ENCODE measurements around the gene HAPLN3. TPM values are rescaled to one million over a fixed set of nuclear protein-coding genes. Genes with fewer than 3 reads are reported as not detected.

The HAPLN3 gene
- total RNA-seq, 1 donor from 2014 or later = 2.7 TPM

DNA sequence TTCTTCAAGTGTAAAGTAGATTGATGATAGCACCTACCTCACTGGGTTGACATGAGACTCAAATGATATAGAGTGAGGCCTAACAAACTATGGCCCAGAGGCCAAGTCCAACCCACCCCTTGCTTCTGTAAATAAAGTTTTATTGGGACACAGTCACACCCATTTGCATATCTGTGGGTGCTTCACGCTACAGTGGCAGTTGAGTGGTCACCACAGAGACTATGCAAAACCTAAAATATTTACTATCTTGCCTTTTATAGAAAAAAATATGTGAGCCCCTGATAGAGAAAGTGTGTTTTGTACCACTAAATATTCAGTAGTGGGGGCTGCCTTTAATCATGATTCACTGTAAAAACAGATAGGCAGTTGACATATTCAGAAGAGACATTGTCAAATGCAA is 54.1 kb downstream of the HAPLN3 start:
- Histone ChIP-seq H3K4me2 (no peak overlapping the region), H3K9me3 (ENCODE audit: low read depth) (no peaks in the 10 kb centered on the region), H3F3A (ENCODE audit: low read depth) (no peaks in the 10 kb centered on the region), H3K36me3 (no peaks in the 10 kb centered on the region), H3K9ac (no peak overlapping the region), H4K20me1 (ENCODE audit: low read depth) (no peaks in the 10 kb centered on the region), H2AFZ (replicated peaks) (no peak overlapping the region), H3K27me3 (no peaks in the 10 kb centered on the region), H3K27ac (no peak overlapping the region), H3K79me2 (ENCODE audit: low read depth) (no peaks in the 10 kb centered on the region), H3K4me3 (no peak overlapping the region), H3K4me1 (no peaks in the 10 kb centered on the region)
- Mint-ChIP-seq H3K27ac (no peak overlapping the region), H3K4me1 (peaks cover 9% of the 10 kb centered on the region), H3K9me3 (no peaks in the 10 kb centered on the region), H3K36me3 (no peaks in the 10 kb centered on the region), H3K4me3 (no peak overlapping the region), H3K27me3 (ENCODE audit: insufficient read depth, low read depth) (peaks cover 2% of the 10 kb centered on the region)
- TF ChIP-seq, protein P1, sequence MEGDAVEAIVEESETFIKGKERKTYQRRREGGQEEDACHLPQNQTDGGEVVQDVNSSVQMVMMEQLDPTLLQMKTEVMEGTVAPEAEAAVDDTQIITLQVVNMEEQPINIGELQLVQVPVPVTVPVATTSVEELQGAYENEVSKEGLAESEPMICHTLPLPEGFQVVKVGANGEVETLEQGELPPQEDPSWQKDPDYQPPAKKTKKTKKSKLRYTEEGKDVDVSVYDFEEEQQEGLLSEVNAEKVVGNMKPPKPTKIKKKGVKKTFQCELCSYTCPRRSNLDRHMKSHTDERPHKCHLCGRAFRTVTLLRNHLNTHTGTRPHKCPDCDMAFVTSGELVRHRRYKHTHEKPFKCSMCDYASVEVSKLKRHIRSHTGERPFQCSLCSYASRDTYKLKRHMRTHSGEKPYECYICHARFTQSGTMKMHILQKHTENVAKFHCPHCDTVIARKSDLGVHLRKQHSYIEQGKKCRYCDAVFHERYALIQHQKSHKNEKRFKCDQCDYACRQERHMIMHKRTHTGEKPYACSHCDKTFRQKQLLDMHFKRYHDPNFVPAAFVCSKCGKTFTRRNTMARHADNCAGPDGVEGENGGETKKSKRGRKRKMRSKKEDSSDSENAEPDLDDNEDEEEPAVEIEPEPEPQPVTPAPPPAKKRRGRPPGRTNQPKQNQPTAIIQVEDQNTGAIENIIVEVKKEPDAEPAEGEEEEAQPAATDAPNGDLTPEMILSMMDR (IDR thresholded peaks at IDR 0.05) = no peak
- DNase-seq (ENCODE audit: low spot score) = no peak

GRCh38 chr15:88839961-88840360 is 55.4 kb downstream of the HAPLN3 start:
- Mint-ChIP-seq H3K9me3 (no peaks in the 10 kb centered on the region), H3K27me3 (ENCODE audit: insufficient read depth, low read depth) (peaks cover 1% of the 10 kb centered on the region), H3K4me3 (no peak overlapping the region), H3K4me1 (peaks cover 9% of the 10 kb centered on the region), H3K36me3 (no peaks in the 10 kb centered on the region), H3K27ac (no peak overlapping the region)
- H3K27me3 ChIP-seq = no peaks in the 10 kb centered on the region
- no peaks in the 10 kb centered on the region for H3K36me3 ChIP-seq
- no peak overlapping the region for H3K4me2 ChIP-seq
- no peak overlapping the region for H3K9ac ChIP-seq
- no peak overlapping the region for H3K27ac ChIP-seq
- H4K20me1 ChIP-seq (ENCODE audit: low read depth) = no peaks in the 10 kb centered on the region
- no peak overlapping the region for H2AFZ ChIP-seq (replicated peaks)
- H3K9me3 ChIP-seq (ENCODE audit: low read depth) = no peaks in the 10 kb centered on the region
- H3K4me1 ChIP-seq = no peaks in the 10 kb centered on the region
- H3K79me2 ChIP-seq (ENCODE audit: low read depth) = no peaks in the 10 kb centered on the region
- TF ChIP-seq, protein P1 (IDR thresholded peaks at IDR 0.05) = no peak
- TF ChIP-seq EZH2phosphoT487 (IDR thresholded peaks at IDR 0.05) (no peak), EZH2 (IDR thresholded peaks at IDR 0.05) (no peak)
- H3K4me3 ChIP-seq = no peak overlapping the region
- no peak for DNase-seq (ENCODE audit: low spot score)
- no peaks in the 10 kb centered on the region for H3F3A ChIP-seq (ENCODE audit: low read depth)

DNA sequence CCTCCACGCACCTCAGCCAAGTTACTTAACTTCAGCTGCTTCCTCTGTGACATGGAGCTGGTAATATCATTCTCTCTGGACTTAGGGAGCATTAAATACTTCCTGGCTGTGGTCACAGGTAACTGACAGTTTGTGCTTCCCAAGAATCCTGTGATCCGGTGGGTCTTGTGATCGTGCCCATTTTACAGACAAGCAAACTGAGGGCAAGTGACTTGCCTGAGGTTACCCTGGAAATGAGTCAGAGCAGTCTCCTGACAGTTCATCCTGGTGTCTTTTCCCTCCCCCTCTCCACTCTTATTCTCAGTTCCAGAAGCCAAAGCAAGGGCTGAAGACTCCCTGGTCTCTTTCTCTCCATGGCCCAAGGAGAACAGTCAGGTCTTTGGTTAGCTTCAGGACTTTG is 56.2 kb downstream of the HAPLN3 start:
- Histone ChIP-seq H3K9me3 (ENCODE audit: low read depth) (no peaks in the 10 kb centered on the region), H3K27me3 (no peaks in the 10 kb centered on the region), H3K79me2 (ENCODE audit: low read depth) (no peaks in the 10 kb centered on the region), H2AFZ (replicated peaks) (no peak overlapping the region), H3K4me1 (no peaks in the 10 kb centered on the region), H3K9ac (no peak overlapping the region), H3K4me3 (no peak overlapping the region), H3K27ac (no peak overlapping the region), H3K4me2 (no peak overlapping the region), H3F3A (ENCODE audit: low read depth) (no peaks in the 10 kb centered on the region), H4K20me1 (ENCODE audit: low read depth) (no peaks in the 10 kb centered on the region), H3K36me3 (no peaks in the 10 kb centered on the region)
- H3K36me3 Mint-ChIP-seq = no peaks in the 10 kb centered on the region
- no peak overlapping the region for H3K4me3 Mint-ChIP-seq
- H3K27me3 Mint-ChIP-seq (ENCODE audit: insufficient read depth, low read depth) = no peaks in the 10 kb centered on the region
- DNase-seq (ENCODE audit: low spot score) = no peak
- H3K9me3 Mint-ChIP-seq = no peaks in the 10 kb centered on the region
- TF ChIP-seq EZH2 (IDR thresholded peaks at IDR 0.05) (no peak), EZH2phosphoT487 (IDR thresholded peaks at IDR 0.05) (no peak)
- TF ChIP-seq, protein P1 (IDR thresholded peaks at IDR 0.05) = no peak
- H3K4me1 Mint-ChIP-seq = peaks cover 9% of the 10 kb centered on the region
- H3K27ac Mint-ChIP-seq = peak overlapping the region; percentile 64

- Histone ChIP-seq H2AFZ (replicated peaks) (no peak overlapping the region), H4K20me1 (ENCODE audit: low read depth) (no peaks in the 10 kb centered on the region), H3K4me3 (no peak overlapping the region), H3K79me2 (ENCODE audit: low read depth) (no peaks in the 10 kb centered on the region), H3K27ac (no peak overlapping the region), H3F3A (ENCODE audit: low read depth) (no peaks in the 10 kb centered on the region), H3K36me3 (no peaks in the 10 kb centered on the region), H3K9me3 (ENCODE audit: low read depth) (no peaks in the 10 kb centered on the region), H3K27me3 (no peaks in the 10 kb centered on the region), H3K9ac (no peak overlapping the region), H3K4me1 (no peaks in the 10 kb centered on the region), H3K4me2 (no peak overlapping the region)
- Mint-ChIP-seq H3K4me1 (peaks cover 9% of the 10 kb centered on the region), H3K4me3 (no peak overlapping the region), H3K27ac (no peak overlapping the region), H3K27me3 (ENCODE audit: insufficient read depth, low read depth) (no peaks in the 10 kb centered on the region), H3K36me3 (no peaks in the 10 kb centered on the region), H3K9me3 (no peaks in the 10 kb centered on the region)
- TF ChIP-seq, protein P1 (IDR thresholded peaks at IDR 0.05) = no peak
- TF ChIP-seq EZH2phosphoT487 (IDR thresholded peaks at IDR 0.05) = no peak
- TF ChIP-seq EZH2 (IDR thresholded peaks at IDR 0.05) = no peak
- DNase-seq (ENCODE audit: low spot score) = no peak
Observed at GRCh38 chr15:88838667-88839066, 56.7 kb downstream of the HAPLN3 start.
